ENCODE data around the gene MAP3K5. TPM values are rescaled to one million over a fixed set of nuclear protein-coding genes. Genes with fewer than 3 reads are reported as not detected.

Gene MAP3K5
- total and polyA plus RNA-seq, 9 of the 15 experiments (the other 6 are each of a cell fraction or from before 2014, with no cell fraction given) = 2.2 to 13.0 (median 9.9) TPM

GRCh38 chr6:136641873-136642465 lies 150.3 kb downstream of the MAP3K5 start (continued):
- TF ChIP-seq ZNF407 (IDR thresholded peaks at IDR 0.05; ENCODE audit: low read depth) (no peak), ATF7 (IDR thresholded peaks at IDR 0.05) (no peak), SREBF1 (IDR thresholded peaks at IDR 0.05; ENCODE audit: borderline replicate concordance, low read depth, low read length) (no peak)
